Ishikawa (cell line): ENCODE measurements around the gene COX19.
A peak's percentile ranks its signal among the peaks of the same experiment; 100 is the strongest.

ENCODE experiments used
- CEBPB ChIP-seq: IDR thresholded peaks from 2 replicates; pipeline ENCODE4 v1.6.1; 2012
- CREB1 ChIP-seq: IDR thresholded peaks from 2 replicates; pipeline ENCODE4 v1.6.1; 2012; ENCODE audit warnings: low read depth
- EGR1 ChIP-seq: IDR thresholded peaks from 2 replicates; pipeline ENCODE4 v1.6.1; 2012
- EP300 ChIP-seq: IDR thresholded peaks from 2 replicates; pipeline ENCODE4 v1.6.1; 2012; ENCODE audit warnings: borderline replicate concordance
- FOXM1 ChIP-seq: IDR thresholded peaks from 2 replicates; pipeline ENCODE4 v1.6.1; 2012; ENCODE audit warnings: low read depth, borderline replicate concordance
- NFIC ChIP-seq: IDR thresholded peaks from 2 replicates; pipeline ENCODE4 v1.6.1; 2012
- RAD21 ChIP-seq: IDR thresholded peaks from 2 replicates; pipeline ENCODE4 v1.6.1; 2012; ENCODE audit warnings: low read depth
- TAF1 ChIP-seq: IDR thresholded peaks from 2 replicates; pipeline ENCODE4 v1.6.1; 2012; ENCODE audit warnings: low read depth, mild to moderate bottlenecking
- TCF12 ChIP-seq: IDR thresholded peaks from 2 replicates; pipeline ENCODE4 v1.6.1; 2012; ENCODE audit warnings: low read depth
- TEAD4 ChIP-seq: IDR thresholded peaks from 2 replicates; pipeline ENCODE4 v1.6.1; 2012
- YY1 ChIP-seq: IDR thresholded peaks from 2 replicates; pipeline ENCODE4 v1.6.1; 2012; ENCODE audit warnings: low read depth
- ZBTB7A ChIP-seq: IDR thresholded peaks from 2 replicates; pipeline ENCODE4 v1.6.1; 2012; ENCODE audit warnings: low read depth
- TF ChIP-seq, protein P1 (sequence below): IDR thresholded peaks from 2 replicates; pipeline ENCODE4 v1.6.1; 2012
- TF ChIP-seq, protein P2 (sequence below): IDR thresholded peaks from 2 replicates; pipeline ENCODE4 v1.6.1; 2012
- TF ChIP-seq, protein P3 (sequence below): IDR thresholded peaks from 2 replicates; pipeline ENCODE4 v1.6.1; 2012; ENCODE audit warnings: low read depth, mild to moderate bottlenecking

The COX19 gene

DNA sequence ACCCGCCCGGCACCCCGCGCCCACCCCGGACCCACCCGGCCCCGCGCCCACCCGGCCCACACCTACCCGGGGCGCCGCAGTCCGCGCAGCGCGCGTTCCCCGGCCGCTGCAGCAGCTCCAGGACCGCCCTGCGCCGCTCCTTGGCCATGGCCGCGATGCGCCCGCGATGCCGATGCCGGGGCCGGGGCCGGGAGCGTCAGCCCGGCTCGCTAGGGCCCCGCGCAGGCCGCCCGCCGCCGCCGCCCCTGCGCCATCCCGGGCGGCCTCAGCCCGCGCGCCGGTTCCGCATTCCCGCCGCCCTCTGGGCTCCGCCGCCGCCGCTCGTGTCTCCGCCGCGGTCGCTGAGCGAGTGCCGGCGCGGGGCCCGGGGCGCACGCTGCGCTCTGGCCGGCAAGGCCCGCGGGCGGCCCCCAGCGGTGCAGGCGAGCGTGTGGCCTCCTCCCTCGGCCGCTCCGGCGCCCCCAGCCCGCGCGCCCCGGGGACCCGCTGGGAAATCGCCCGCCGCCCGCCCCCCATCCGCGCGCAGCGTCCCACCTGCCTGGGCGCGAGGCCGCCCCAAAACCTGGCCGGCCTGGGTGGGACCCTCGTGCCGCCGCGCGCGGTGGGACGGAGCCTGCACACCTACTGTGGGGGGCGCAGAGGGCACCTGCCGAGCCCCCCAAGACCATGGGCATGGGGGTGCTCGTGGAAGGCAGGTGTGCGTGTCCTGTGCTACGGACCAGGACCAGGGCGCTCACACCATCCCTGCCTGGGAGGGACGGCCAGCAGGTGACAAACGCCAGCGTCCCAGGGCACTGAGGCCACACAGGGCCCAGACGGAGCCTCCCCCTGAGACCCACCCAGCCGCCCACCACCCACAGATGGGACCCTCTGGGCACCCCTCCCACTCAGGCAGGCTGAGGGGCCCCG is 20.8 kb downstream of the COX19 start, which contains the start of gene ADAP1:
TSS of gene ADAP1 (minus strand) at position 351 of the 909 bp plus-strand sequence. CDS start at position 148, 203 bp downstream.
- TF ChIP-seq ZBTB7A (no peak; the same call in 1 of the 2 replicates), CREB1 (no peak), FOXM1 (no peak), TAF1 (no peak; the same call in 1 of the 2 replicates), CEBPB (no peak), TCF12 (no peak), EGR1 (no peak), RAD21 (peak; percentile 49)

DNA sequence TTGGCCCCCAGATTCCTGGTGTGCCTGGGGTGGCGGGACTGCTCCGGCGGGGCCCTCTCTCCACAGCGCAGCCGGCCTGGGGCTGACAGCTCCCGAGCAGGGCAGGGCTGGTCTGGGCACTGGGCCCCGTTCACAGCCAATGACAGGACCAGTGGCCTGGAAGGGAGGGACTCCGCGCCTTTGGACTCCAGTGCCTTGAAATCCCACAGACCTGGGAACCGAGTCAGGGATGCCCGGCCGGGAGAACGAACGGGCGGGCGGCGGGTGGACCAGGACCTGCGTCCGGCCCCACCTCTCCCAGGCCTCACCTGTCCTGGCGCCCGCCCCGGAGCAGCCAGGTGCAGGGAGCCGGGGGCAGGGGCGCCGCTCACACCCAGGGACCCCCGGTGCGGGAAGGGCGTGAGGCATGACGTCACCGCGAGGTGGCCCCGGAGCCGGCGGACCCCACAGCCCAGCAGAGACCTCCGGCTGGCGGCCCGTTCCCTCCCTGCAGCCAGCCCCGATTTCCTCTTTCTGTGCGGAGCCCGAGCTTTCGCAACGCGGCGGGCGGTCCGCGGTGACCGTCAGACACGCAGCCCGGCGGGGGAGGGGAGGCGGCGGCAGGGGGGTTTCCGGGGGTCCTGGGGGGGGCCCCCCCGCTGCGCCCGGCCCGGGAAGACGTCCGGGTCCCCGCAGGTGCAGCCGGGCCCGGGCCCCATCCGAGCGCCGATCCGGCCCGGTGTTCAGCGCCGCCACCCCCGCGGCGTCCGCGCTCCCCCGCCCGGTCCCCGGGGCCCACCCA is 21.6 kb downstream of the COX19 start:
- TF ChIP-seq EP300, result no peak
- TF ChIP-seq TCF12, result peak; percentile 29; the same call in 1 of the 2 replicates
- TF ChIP-seq, protein P1, sequence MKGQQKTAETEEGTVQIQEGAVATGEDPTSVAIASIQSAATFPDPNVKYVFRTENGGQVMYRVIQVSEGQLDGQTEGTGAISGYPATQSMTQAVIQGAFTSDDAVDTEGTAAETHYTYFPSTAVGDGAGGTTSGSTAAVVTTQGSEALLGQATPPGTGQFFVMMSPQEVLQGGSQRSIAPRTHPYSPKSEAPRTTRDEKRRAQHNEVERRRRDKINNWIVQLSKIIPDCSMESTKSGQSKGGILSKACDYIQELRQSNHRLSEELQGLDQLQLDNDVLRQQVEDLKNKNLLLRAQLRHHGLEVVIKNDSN, result no peak
- TF ChIP-seq, protein P2, sequence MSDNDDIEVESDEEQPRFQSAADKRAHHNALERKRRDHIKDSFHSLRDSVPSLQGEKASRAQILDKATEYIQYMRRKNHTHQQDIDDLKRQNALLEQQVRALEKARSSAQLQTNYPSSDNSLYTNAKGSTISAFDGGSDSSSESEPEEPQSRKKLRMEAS, result peak; percentile 30; the same call in 1 of the 2 replicates
- no peak for TF ChIP-seq RAD21
- no peak for TF ChIP-seq CREB1
- TF ChIP-seq EGR1, result no peak
- no peak for TF ChIP-seq FOXM1
- 0 out of 2 replicates have a peak, but pooled peaks have one; percentile 15 for TF ChIP-seq CEBPB
- TF ChIP-seq, protein P3, sequence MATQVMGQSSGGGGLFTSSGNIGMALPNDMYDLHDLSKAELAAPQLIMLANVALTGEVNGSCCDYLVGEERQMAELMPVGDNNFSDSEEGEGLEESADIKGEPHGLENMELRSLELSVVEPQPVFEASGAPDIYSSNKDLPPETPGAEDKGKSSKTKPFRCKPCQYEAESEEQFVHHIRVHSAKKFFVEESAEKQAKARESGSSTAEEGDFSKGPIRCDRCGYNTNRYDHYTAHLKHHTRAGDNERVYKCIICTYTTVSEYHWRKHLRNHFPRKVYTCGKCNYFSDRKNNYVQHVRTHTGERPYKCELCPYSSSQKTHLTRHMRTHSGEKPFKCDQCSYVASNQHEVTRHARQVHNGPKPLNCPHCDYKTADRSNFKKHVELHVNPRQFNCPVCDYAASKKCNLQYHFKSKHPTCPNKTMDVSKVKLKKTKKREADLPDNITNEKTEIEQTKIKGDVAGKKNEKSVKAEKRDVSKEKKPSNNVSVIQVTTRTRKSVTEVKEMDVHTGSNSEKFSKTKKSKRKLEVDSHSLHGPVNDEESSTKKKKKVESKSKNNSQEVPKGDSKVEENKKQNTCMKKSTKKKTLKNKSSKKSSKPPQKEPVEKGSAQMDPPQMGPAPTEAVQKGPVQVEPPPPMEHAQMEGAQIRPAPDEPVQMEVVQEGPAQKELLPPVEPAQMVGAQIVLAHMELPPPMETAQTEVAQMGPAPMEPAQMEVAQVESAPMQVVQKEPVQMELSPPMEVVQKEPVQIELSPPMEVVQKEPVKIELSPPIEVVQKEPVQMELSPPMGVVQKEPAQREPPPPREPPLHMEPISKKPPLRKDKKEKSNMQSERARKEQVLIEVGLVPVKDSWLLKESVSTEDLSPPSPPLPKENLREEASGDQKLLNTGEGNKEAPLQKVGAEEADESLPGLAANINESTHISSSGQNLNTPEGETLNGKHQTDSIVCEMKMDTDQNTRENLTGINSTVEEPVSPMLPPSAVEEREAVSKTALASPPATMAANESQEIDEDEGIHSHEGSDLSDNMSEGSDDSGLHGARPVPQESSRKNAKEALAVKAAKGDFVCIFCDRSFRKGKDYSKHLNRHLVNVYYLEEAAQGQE, result no peak
- TF ChIP-seq TEAD4, result no peak
- TF ChIP-seq TAF1, result no peak
- TF ChIP-seq ZBTB7A, result peak; percentile 93; the same call in 1 of the 2 replicates
- no peak for TF ChIP-seq YY1
- 0 out of 2 replicates have a peak, but pooled peaks have one; percentile 8 for TF ChIP-seq NFIC

DNA sequence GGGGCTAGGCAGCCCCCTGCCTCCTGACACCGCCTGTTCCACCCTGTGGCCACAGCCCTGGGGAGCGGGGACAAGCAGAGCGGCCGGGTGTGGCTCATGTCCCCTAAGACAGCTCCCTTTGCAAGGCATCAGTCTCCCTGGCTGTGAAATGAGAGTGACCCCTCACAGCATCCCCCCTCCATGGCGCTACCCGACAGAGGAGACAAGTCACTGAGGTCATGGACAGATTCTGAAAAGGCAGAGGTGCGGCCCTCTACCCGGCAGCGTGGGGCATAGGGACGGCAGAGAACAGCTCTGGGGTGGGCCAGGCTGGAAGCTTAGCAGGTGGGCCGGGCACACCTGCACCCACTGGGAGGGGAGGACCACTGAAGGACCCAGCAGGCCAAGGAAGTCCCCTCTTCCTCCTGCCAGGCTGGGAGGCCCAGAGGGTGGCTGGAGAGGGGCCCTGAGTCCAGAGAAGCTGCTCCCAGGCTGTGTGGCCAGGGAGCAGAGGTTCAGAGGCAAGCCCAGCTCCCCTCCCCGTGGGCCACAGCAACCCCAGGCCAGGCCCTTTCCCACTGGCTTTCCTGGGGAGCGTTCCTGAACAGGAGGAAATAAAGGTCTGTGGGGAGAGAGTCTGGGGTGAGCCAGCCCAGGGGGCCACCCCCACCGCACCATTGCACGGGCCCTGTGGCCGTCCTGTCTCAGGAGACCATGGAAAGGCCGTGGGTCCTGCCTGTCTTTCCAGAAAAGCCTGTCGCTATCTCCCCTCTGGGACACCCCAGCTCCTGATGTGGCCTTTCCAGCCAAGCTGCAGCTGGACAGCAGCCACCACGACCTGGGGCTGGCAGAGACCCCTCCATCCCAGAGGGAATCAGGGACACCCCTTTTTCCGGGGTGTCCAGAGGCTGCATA is 22.6 kb downstream of the COX19 start:
- TF ChIP-seq FOXM1, result no peak
- no peak for TF ChIP-seq TAF1
- TF ChIP-seq RAD21, result no peak
- no peak for TF ChIP-seq ZBTB7A
- TF ChIP-seq YY1, result no peak
- no peak for TF ChIP-seq EP300
- TF ChIP-seq EGR1, result no peak
- TF ChIP-seq TEAD4, result no peak
- TF ChIP-seq, protein P2, result no peak
- no peak for TF ChIP-seq CREB1
- no peak for TF ChIP-seq TCF12
- TF ChIP-seq, protein P3, result no peak
- no peak for TF ChIP-seq CEBPB
- no peak for TF ChIP-seq NFIC
- TF ChIP-seq, protein P1, result no peak
